GM12865 (cell line): ENCODE measurements around the gene EFCC1.

Experiments used
- DNase-seq: peaks from one replicate; pipeline ENCODE4 v3.0.0; 2010; ENCODE audit warnings: low read depth
- H3K4me3 ChIP-seq: 2 replicates; pipeline ENCODE4 v1.5.1; 2011; ENCODE audit warnings: mild to moderate bottlenecking, low read depth, low read length, control low read depth
- TF ChIP-seq, protein P1 (sequence below): IDR thresholded peaks from 2 replicates; pipeline ENCODE4 v1.5.1; 2011; ENCODE audit warnings: low read length, control low read depth, low read depth, inconsistent platforms; ENCODE audit not compliant: insufficient read depth; ENCODE audit errors: missing control alignments

The EFCC1 gene

DNA sequence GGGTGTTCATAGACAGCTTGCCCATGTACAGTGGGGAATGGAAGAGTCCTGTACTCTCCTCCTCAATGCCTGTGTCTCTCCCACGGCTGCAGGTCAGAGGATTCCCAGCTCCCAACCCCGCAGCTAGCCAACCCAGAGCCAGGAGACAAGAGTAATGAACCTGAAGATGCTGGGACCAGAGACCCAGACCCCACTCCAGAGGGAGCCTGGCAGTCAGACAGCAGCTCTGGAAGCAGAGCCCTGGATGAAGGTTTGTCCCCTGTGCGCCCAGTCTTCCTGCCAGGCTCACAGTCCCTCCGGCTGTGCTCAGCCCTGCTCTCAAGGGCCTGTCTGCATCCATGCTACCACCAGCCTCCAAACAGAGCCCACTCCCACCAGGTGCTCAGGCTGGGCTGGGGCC lies 29.5 kb downstream of the EFCC1 start:
- no peak overlapping the region for H3K4me3 ChIP-seq
- TF ChIP-seq, protein P1, sequence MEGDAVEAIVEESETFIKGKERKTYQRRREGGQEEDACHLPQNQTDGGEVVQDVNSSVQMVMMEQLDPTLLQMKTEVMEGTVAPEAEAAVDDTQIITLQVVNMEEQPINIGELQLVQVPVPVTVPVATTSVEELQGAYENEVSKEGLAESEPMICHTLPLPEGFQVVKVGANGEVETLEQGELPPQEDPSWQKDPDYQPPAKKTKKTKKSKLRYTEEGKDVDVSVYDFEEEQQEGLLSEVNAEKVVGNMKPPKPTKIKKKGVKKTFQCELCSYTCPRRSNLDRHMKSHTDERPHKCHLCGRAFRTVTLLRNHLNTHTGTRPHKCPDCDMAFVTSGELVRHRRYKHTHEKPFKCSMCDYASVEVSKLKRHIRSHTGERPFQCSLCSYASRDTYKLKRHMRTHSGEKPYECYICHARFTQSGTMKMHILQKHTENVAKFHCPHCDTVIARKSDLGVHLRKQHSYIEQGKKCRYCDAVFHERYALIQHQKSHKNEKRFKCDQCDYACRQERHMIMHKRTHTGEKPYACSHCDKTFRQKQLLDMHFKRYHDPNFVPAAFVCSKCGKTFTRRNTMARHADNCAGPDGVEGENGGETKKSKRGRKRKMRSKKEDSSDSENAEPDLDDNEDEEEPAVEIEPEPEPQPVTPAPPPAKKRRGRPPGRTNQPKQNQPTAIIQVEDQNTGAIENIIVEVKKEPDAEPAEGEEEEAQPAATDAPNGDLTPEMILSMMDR = no peak
- DNase-seq = no peak

DNA sequence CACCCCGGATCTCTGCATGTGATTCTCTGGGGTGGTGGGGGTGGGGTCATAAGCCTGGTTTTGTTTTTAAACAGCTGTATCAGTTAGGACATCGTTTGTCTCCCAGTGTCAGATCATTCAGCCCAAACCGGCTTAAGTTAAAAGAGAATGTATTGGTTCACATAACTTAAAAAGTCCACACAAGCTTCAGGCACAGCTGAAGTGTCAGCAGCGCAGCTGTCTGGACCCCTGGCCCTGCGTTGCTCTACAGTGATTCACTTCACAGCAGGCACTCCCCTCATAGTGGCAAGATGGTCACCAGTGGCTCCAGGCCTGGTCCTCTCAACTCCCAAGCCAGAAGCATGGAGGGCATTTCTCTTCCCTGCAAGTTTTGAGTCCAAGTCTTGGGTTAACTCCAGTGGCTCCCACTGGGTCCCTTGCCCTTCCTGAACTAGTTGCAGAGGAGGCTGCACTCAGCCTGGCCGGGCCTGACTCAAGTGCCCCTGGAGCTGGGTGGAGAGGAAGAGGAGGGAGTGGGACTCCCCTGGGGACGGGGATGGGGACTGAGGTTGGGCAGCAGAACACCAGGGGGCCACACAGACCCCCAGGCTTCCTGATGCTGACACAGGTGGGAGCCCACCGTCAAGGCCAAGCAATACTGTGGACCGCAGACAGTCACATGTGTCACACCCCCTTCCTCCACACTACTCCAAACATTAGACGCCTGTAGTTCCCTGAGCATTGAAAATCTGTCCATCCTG lies 30.5 kb downstream of the EFCC1 start:
- DNase-seq = no peak
- no peak overlapping the region for H3K4me3 ChIP-seq
- TF ChIP-seq, protein P1 = no peak

DNA sequence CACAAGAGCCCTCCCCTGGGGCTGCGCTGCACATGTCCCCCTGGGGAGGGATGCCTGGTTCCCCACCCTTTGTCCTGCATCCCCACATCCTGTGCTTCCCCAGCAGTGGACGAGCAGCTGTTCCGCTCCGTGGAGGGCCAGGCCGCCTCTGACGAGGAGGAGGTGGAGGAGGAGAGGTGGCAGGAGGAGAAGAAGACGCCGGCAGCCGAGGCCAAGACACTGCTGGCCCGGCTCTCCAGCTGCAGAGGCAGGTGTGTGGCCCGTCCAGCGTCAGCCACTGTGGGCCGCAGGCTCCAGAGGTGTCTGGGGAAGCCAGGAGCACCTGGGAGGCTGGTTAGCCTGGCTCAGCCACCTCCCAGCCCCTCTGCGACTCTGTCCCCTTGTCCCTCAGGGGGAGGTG lies 31.6 kb downstream of the EFCC1 start:
- TF ChIP-seq, protein P1 = no peak
- no peak overlapping the region for H3K4me3 ChIP-seq
- no peak for DNase-seq

DNA sequence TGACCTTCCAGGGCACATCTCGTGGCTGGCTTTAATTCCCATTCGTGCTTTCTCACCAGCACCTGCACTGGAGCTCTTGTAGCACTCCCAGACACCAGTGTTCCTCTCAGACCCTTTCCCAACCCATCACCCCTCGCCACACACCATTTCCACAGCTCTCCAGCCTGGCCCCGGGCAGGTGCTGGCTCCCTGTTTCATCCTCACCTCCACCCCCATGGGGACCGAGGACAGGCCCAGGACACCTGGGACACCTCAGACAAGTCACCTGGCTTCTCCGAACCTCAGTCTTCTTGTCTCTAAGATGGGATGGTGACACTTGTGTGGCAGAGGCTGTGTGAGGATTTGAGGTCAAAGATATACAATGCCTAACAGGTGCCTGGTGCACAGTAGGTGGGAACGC lies 32.0 kb downstream of the EFCC1 start:
- no peak for DNase-seq
- TF ChIP-seq, protein P1 = no peak
- H3K4me3 ChIP-seq = no peak overlapping the region

DNA sequence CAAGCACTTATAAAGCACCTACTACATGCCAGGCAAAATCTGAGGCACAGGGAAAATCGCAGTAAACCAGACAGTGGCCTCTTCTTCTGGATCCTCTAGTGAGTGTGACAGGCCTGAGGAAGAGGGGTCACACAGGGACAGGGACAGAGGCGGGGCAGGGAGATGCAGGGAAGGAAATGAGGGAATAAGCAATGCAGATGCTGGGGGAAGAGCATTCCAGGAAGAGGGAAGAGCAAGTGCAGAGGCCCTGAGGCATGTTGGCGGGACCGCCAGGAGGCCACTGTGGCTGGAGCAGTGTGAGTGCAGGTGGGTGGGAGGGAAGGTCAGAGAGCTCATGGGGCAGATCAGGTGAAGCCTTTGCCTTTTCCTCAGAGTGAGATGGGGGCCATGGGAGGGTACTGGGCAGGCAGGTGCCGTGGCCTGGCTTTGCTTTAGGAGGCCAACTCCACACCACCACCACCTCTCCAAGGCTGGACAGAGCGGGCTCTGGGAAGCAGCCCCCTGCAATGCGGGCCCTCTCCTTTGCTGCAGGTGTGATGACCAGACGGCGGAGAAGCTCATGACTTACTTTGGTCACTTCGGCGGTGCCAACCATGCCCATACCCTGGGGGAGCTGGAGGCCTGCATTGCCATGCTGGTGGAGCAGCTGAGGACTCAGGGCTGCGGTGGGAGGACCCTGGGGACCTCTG lies 32.7 kb downstream of the EFCC1 start:
- TF ChIP-seq, protein P1 = no peak
- no peak for DNase-seq
- H3K4me3 ChIP-seq = no peak overlapping the region

DNA sequence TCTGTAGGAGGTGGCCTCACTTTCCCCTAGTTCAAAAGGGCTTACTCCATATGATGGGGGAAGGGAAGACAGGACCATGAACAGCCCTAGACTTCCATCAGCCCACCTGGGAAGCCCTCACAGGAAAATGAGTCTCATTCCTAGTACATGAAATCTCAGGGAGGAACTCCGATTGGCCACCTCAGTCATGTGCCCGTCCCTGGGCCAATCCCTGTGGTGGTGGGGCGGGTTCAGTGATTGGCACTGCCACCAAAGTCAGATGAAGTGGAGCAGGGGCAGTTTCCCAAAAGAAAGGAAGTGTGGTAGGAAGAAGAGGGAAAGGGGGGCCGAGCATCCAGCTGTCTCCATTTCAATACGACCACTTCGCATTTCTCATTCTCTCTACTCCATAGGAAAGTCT lies 33.5 kb downstream of the EFCC1 start:
- H3K4me3 ChIP-seq = no peak overlapping the region
- no peak for DNase-seq
- TF ChIP-seq, protein P1 = no peak
